Fibroblast of lung (primary cell): Measurements from ENCODE around the gene HEMK1.

Experiments
- EZH2 ChIP-seq: IDR thresholded peaks from 2 replicates; pipeline ENCODE4 v1.5.1; 2012; ENCODE audit warnings: low read length, control low read depth, mild to moderate bottlenecking; ENCODE audit errors: missing control alignments
- TF ChIP-seq, protein P1 (sequence below), 2 donors: IDR thresholded peaks in 1 of 2; conservative IDR thresholded peaks in 1 of 2; 1 replicate in 1 of 2; 2 replicates in 1 of 2; pipeline ENCODE4 v1.5.1; 2011 to 2012; ENCODE audit warnings: low read length in 2 of 2, control low read depth in 1 of 2, inconsistent platforms in 1 of 2, low read depth in 1 of 2, mild to moderate bottlenecking in 1 of 2

DNA sequence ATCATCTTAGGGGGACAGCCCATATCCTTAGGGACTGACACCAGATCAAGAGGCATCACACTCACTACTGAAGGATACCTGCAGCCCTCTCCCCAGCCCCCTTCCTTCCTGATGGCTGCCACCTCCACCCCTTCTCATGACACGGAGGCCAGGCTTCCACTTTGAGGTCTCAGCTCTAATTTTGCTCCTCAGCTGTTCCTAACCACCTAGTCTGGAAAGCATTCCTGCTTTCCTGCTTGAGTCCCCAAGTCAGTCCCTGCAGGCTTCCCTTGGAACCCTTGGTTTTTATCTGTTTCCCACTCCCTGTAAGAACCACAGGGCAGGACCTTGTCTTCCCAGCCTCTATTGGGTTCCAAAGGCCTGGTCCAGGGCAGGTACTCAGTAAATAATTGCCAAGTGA lies 5.0 kb upstream of the HEMK1 start:
- TF ChIP-seq, protein P1, sequence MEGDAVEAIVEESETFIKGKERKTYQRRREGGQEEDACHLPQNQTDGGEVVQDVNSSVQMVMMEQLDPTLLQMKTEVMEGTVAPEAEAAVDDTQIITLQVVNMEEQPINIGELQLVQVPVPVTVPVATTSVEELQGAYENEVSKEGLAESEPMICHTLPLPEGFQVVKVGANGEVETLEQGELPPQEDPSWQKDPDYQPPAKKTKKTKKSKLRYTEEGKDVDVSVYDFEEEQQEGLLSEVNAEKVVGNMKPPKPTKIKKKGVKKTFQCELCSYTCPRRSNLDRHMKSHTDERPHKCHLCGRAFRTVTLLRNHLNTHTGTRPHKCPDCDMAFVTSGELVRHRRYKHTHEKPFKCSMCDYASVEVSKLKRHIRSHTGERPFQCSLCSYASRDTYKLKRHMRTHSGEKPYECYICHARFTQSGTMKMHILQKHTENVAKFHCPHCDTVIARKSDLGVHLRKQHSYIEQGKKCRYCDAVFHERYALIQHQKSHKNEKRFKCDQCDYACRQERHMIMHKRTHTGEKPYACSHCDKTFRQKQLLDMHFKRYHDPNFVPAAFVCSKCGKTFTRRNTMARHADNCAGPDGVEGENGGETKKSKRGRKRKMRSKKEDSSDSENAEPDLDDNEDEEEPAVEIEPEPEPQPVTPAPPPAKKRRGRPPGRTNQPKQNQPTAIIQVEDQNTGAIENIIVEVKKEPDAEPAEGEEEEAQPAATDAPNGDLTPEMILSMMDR (conservative IDR thresholded peaks at IDR 0.05 in 1 of 2, IDR thresholded peaks at IDR 0.05 in 1 of 2; ENCODE audit: low read depth in 1 of 2, low read length in 2 of 2), result no peak
- no peak for TF ChIP-seq EZH2
